ENCODE data around the gene CCL28. TPM values are rescaled to one million over a fixed set of nuclear protein-coding genes. Genes with fewer than 3 reads are reported as not detected.
A peak's percentile ranks its signal among the peaks of the same experiment; 100 is the strongest.

Gene CCL28
- total RNA-seq, 1 experiment from 2014 or later, result 8.6 TPM

GRCh38 chr5:43389679-43390329, 22.4 kb downstream of the CCL28 start:
- Histone ChIP-seq H3K9me3 (no peaks in the 10 kb centered on the region), H3K36me3 (ENCODE audit: control insufficient read depth, insufficient read depth, low read length) (0 out of 2 replicates have a peak, but pooled peaks cover 1% of the 10 kb centered on the region), H3K27me3 (replicated peaks; ENCODE audit: control insufficient read depth, insufficient read depth, low read length) (no peaks in the 10 kb centered on the region), H3K4me1 (peaks cover 5% of the 10 kb centered on the region; the same call in 1 of the 2 replicates), H3K4me3 (ENCODE audit: low read depth, low read length) (no peak overlapping the region)
- peak; percentile 80 to 86 for TF ChIP-seq CTCF (IDR thresholded peaks at IDR 0.05; ENCODE audit: insufficient read depth in 1 of 2, low read depth in 1 of 2, low read length in 1 of 2, severe bottlenecking in 1 of 2, unreplicated experiment in 1 of 2)
- no TSS peak for BruUV-seq (replicated peaks)
- no peaks in the 10 kb centered on the region for H3K9me3 Mint-ChIP-seq (ENCODE audit: unreplicated experiment)
- POLR2A ChIA-PET, result interaction anchor here (1.5 to 1.6 kb wide), 2 partner anchors 77 to 94 kb away, joined by 5 to 10 read pairs; partner anchors contain the start of genes HMGCS1 and TMEM267
- peak; percentile 67 to 86 for DNase-seq
- H3K27me3 Mint-ChIP-seq (ENCODE audit: insufficient read depth, unreplicated experiment), result no peaks in the 10 kb centered on the region
- H3K36me3 Mint-ChIP-seq (ENCODE audit: insufficient read depth, unreplicated experiment), result no peaks in the 10 kb centered on the region
- CTCF ChIA-PET, result interaction anchor here (0.6 to 2.4 kb wide), 15 partner anchors 29 to 481 kb away, joined by 3 to 25 read pairs (median 4); partner anchors contain the start of genes HMGCS1, TMEM267 and ZNF131
- no peak overlapping the region for H3K27ac Mint-ChIP-seq (ENCODE audit: unreplicated experiment)
- intact Hi-C loops (cut with micrococcal nuclease; ENCODE audit: unreplicated experiment), result loop anchor here (1.0 to 5.0 kb wide), 6 partner anchors 42 to 316 kb away; partner anchors contain the start of gene ZNF131
- peaks cover 14% of the 10 kb centered on the region for H3K4me1 Mint-ChIP-seq (ENCODE audit: low read depth, unreplicated experiment)
- no peak overlapping the region for H3K4me3 Mint-ChIP-seq (ENCODE audit: unreplicated experiment)

GRCh38 chr5:43386960-43387362, 25.2 kb downstream of the CCL28 start:
- intact Hi-C loops (cut with micrococcal nuclease; ENCODE audit: unreplicated experiment), result loop anchor here (5.0 kb wide), 1 partner anchor 265 kb away; the partner anchor contains the start of gene ZNF131
- Histone ChIP-seq H3K4me3 (ENCODE audit: low read depth, low read length) (no peak overlapping the region), H3K36me3 (ENCODE audit: control insufficient read depth, insufficient read depth, low read length) (0 out of 2 replicates have a peak, but pooled peaks cover 1% of the 10 kb centered on the region), H3K4me1 (peaks cover 5% of the 10 kb centered on the region; the same call in 1 of the 2 replicates), H3K9me3 (no peaks in the 10 kb centered on the region), H3K27me3 (replicated peaks; ENCODE audit: control insufficient read depth, insufficient read depth, low read length) (no peaks in the 10 kb centered on the region)
- no TSS peak for BruUV-seq (replicated peaks)
- ChIA-PET POLR2A (no interaction called here), CTCF (no interaction called here)
- Mint-ChIP-seq H3K4me3 (ENCODE audit: unreplicated experiment) (no peak overlapping the region), H3K27me3 (ENCODE audit: insufficient read depth, unreplicated experiment) (no peaks in the 10 kb centered on the region), H3K27ac (ENCODE audit: unreplicated experiment) (no peak overlapping the region), H3K36me3 (ENCODE audit: insufficient read depth, unreplicated experiment) (no peaks in the 10 kb centered on the region), H3K4me1 (ENCODE audit: low read depth, unreplicated experiment) (peaks cover 14% of the 10 kb centered on the region), H3K9me3 (ENCODE audit: unreplicated experiment) (no peaks in the 10 kb centered on the region)
- DNase-seq, result no peak
- TF ChIP-seq CTCF (IDR thresholded peaks at IDR 0.05; ENCODE audit: insufficient read depth in 1 of 2, low read depth in 1 of 2, low read length in 1 of 2, severe bottlenecking in 1 of 2, unreplicated experiment in 1 of 2), result no peak

- peaks cover 8% of the 10 kb centered on the region for H3K4me1 ChIP-seq
- DNase-seq, result no peak
- Mint-ChIP-seq H3K4me3 (ENCODE audit: unreplicated experiment) (no peak overlapping the region), H3K9me3 (ENCODE audit: unreplicated experiment) (peaks cover 20% of the 10 kb centered on the region), H3K27ac (ENCODE audit: unreplicated experiment) (peak overlapping the region; percentile 23), H3K27me3 (ENCODE audit: insufficient read depth, unreplicated experiment) (no peaks in the 10 kb centered on the region), H3K36me3 (ENCODE audit: insufficient read depth, unreplicated experiment) (peaks cover 7% of the 10 kb centered on the region), H3K4me1 (ENCODE audit: low read depth, unreplicated experiment) (peaks cover 5% of the 10 kb centered on the region)
- ChIA-PET POLR2A (no interaction called here), CTCF (no interaction called here)
- H3K4me3 ChIP-seq (ENCODE audit: low read depth, low read length), result no peak overlapping the region
- no TSS peak for BruUV-seq (replicated peaks)
- no peaks in the 10 kb centered on the region; the same call in 1 of the 2 replicates for H3K36me3 ChIP-seq (ENCODE audit: control insufficient read depth, insufficient read depth, low read length)
- no peaks in the 10 kb centered on the region for H3K27me3 ChIP-seq (replicated peaks; ENCODE audit: control insufficient read depth, insufficient read depth, low read length)
- peaks cover 8% of the 10 kb centered on the region; the same call in 1 of the 2 replicates for H3K9me3 ChIP-seq
- intact Hi-C loops (cut with micrococcal nuclease; ENCODE audit: unreplicated experiment), result no loop called here
- no peak for TF ChIP-seq CTCF (IDR thresholded peaks at IDR 0.05; ENCODE audit: insufficient read depth in 1 of 2, low read depth in 1 of 2, low read length in 1 of 2, severe bottlenecking in 1 of 2, unreplicated experiment in 1 of 2)
Measured at GRCh38 chr5:43376496-43377140, 35.6 kb downstream of the CCL28 start.

Measured in Caco-2 (cell line).